Measurements from ENCODE around the gene PDE10A.

GRCh38 chr6:165600606-165601005, 62.4 kb downstream of the PDE10A start:
- TF ChIP-seq, protein P1, sequence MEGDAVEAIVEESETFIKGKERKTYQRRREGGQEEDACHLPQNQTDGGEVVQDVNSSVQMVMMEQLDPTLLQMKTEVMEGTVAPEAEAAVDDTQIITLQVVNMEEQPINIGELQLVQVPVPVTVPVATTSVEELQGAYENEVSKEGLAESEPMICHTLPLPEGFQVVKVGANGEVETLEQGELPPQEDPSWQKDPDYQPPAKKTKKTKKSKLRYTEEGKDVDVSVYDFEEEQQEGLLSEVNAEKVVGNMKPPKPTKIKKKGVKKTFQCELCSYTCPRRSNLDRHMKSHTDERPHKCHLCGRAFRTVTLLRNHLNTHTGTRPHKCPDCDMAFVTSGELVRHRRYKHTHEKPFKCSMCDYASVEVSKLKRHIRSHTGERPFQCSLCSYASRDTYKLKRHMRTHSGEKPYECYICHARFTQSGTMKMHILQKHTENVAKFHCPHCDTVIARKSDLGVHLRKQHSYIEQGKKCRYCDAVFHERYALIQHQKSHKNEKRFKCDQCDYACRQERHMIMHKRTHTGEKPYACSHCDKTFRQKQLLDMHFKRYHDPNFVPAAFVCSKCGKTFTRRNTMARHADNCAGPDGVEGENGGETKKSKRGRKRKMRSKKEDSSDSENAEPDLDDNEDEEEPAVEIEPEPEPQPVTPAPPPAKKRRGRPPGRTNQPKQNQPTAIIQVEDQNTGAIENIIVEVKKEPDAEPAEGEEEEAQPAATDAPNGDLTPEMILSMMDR (IDR thresholded peaks at IDR 0.05; ENCODE audit: control extremely low read depth in 1 of 3, insufficient read depth in 1 of 3, low read depth in 1 of 3, low read length in 3 of 3) = no peak
- TF ChIP-seq MAX (IDR thresholded peaks at IDR 0.05) (no peak), YY1 (IDR thresholded peaks at IDR 0.05; ENCODE audit: low read depth, low read length) (no peak), TAF1 (IDR thresholded peaks at IDR 0.05; ENCODE audit: low read depth, low read length) (no peak)
- TF ChIP-seq, protein P2, sequence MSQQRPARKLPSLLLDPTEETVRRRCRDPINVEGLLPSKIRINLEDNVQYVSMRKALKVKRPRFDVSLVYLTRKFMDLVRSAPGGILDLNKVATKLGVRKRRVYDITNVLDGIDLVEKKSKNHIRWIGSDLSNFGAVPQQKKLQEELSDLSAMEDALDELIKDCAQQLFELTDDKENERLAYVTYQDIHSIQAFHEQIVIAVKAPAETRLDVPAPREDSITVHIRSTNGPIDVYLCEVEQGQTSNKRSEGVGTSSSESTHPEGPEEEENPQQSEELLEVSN (IDR thresholded peaks at IDR 0.05) = no peak
